IMR-90 (cell line): Measurements from ENCODE around the gene LCMT2. TPM values are rescaled to one million over a fixed set of nuclear protein-coding genes. Genes with fewer than 3 reads are reported as not detected.
A peak's percentile ranks its signal among the peaks of the same experiment; 100 is the strongest.

Experiments
- ATAC-seq: fragments of 200-7000 bp; cut with Tn5 transposase; 2 replicates; pipeline ENCODE4 v1.9.1; 2020; ENCODE audit warnings: low read depth, mild to moderate bottlenecking, moderate library complexity
- BruUV-seq: library from RNA; stranded (reverse); fragments of 400-500 nt; replicated peaks from 2 replicates; lab custom pipeline; 2021; lab: Mats Ljungman, UMichigan
- CTCF ChIA-PET: fragments of 300-600 bp; formaldehyde crosslinking; extraction: SDS; loops from one replicate; lab custom pipeline; 2021; ENCODE audit warnings: antibody characterized with exemption; lab: Yijun Ruan, JAX
- POLR2A ChIA-PET: fragments of 300-600 bp; sonication (Branson Sonifier 250); formaldehyde crosslinking; loops from one replicate; lab custom pipeline; 2022; ENCODE audit warnings: antibody characterized with exemption; ENCODE audit not compliant: unreplicated experiment; lab: Charles Lee
- DNase-seq: peaks from one replicate; pipeline ENCODE4 v3.0.0; 2013
- H2AFZ ChIP-seq: replicated peaks from 2 replicates; pipeline ENCODE3; 2013; ENCODE audit warnings: low read length, mild to moderate bottlenecking; ENCODE audit not compliant: poor library complexity
- H2AK5ac ChIP-seq: 2 replicates; pipeline ENCODE4 v1.6.1; 2013; ENCODE audit warnings: low read depth, low read length, inconsistent platforms
- H2AK9ac ChIP-seq: replicated peaks from 2 replicates; pipeline ENCODE3; 2013; ENCODE audit warnings: mild to moderate bottlenecking, low read depth, low read length, moderate library complexity; ENCODE audit not compliant: poor library complexity
- H2BK120ac ChIP-seq: 2 replicates; pipeline ENCODE4 v1.6.1; 2013; ENCODE audit warnings: low read depth, low read length, inconsistent platforms
- H2BK15ac ChIP-seq: 3 replicates; pipeline ENCODE4 v1.6.1; 2013; ENCODE audit warnings: low read depth, low read length, inconsistent platforms
- H2BK20ac ChIP-seq: 2 replicates; pipeline ENCODE4 v1.6.1; 2013; ENCODE audit warnings: low read depth, mild to moderate bottlenecking, inconsistent platforms, low read length, moderate library complexity
- H2BK5ac ChIP-seq: 2 replicates; pipeline ENCODE4 v1.6.1; 2013; ENCODE audit warnings: mild to moderate bottlenecking, low read depth, low read length, inconsistent platforms; ENCODE audit not compliant: poor library complexity, severe bottlenecking
- H3K14ac ChIP-seq: replicated peaks from 2 replicates; pipeline ENCODE4 v1.6.1; 2013; ENCODE audit warnings: low read depth, low read length, inconsistent platforms
- H3K18ac ChIP-seq: 2 replicates; pipeline ENCODE4 v1.6.1; 2013; ENCODE audit warnings: low read depth, low read length, control low read depth
- H3K23ac ChIP-seq: 2 replicates; pipeline ENCODE4 v1.6.1; 2013; ENCODE audit warnings: low read depth, low read length, inconsistent platforms
- H3K27ac ChIP-seq: 2 replicates; pipeline ENCODE4 v1.5.1; 2013; ENCODE audit warnings: mild to moderate bottlenecking, control low read depth, low read length; ENCODE audit not compliant: insufficient read depth
- H3K27me3 ChIP-seq: 2 replicates; pipeline ENCODE4 v1.6.1; 2013; ENCODE audit warnings: low read length; ENCODE audit not compliant: control insufficient read depth, insufficient read depth
- H3K36me3 ChIP-seq: 2 replicates; pipeline ENCODE4 v1.6.1; 2013; ENCODE audit warnings: low read length, mixed read lengths; ENCODE audit not compliant: control insufficient read depth, insufficient read depth
- H3K4ac ChIP-seq: 2 replicates; pipeline ENCODE4 v1.6.1; 2013; ENCODE audit warnings: low read depth, low read length, inconsistent platforms
- H3K4me1 ChIP-seq: 2 replicates; pipeline ENCODE4 v1.6.1; 2013; ENCODE audit warnings: low read length, mixed read lengths; ENCODE audit not compliant: control insufficient read depth, insufficient read depth
- H3K4me2 ChIP-seq: 2 replicates; pipeline ENCODE4 v1.6.1; 2013; ENCODE audit warnings: low read depth, mild to moderate bottlenecking, control low read depth, low read length, moderate library complexity
- H3K4me3 ChIP-seq: 2 replicates; pipeline ENCODE4 v1.5.1; 2013; ENCODE audit warnings: low read depth, mild to moderate bottlenecking, control low read depth, low read length, moderate library complexity; ENCODE audit not compliant: insufficient read depth
- H3K56ac ChIP-seq: 2 replicates; pipeline ENCODE4 v1.6.1; 2013; ENCODE audit warnings: low read length, inconsistent platforms; ENCODE audit not compliant: insufficient read depth; ENCODE audit errors: extremely low read depth
- H3K79me1 ChIP-seq, 2 experiments: 2 replicates each; pipeline ENCODE4 v1.6.1; 2013; ENCODE audit warnings: low read length in 2 of 2, inconsistent platforms in 1 of 2, low read depth in 1 of 2
- H3K9ac ChIP-seq: 2 replicates; pipeline ENCODE4 v1.6.1; 2013; ENCODE audit warnings: low read depth, low read length, control low read depth
- H3K9me1 ChIP-seq: 2 replicates; pipeline ENCODE4 v1.6.1; 2013; ENCODE audit warnings: low read length, inconsistent platforms; ENCODE audit not compliant: insufficient read depth
- H3K9me3 ChIP-seq: 2 replicates; pipeline ENCODE4 v1.6.1; 2013; ENCODE audit warnings: low read length; ENCODE audit not compliant: control insufficient read depth, insufficient read depth
- H4K20me1 ChIP-seq: 2 replicates; pipeline ENCODE4 v1.6.1; 2013; ENCODE audit warnings: low read length, inconsistent platforms; ENCODE audit not compliant: insufficient read depth
- H4K5ac ChIP-seq: 2 replicates; pipeline ENCODE4 v1.6.1; 2013; ENCODE audit warnings: mild to moderate bottlenecking, low read depth, low read length, control low read depth
- H4K8ac ChIP-seq, 2 experiments: 2 replicates each; pipeline ENCODE4 v1.6.1; 2013; ENCODE audit warnings: low read depth in 2 of 2, low read length in 2 of 2, control low read depth in 1 of 2, inconsistent platforms in 1 of 2
- H4K91ac ChIP-seq: 2 replicates; pipeline ENCODE4 v1.6.1; 2013; ENCODE audit warnings: low read depth, low read length, inconsistent platforms; ENCODE audit not compliant: insufficient read depth
- CTCF ChIP-seq: conservative IDR thresholded peaks from 2 replicates; pipeline ENCODE4 v1.5.1; 2012; ENCODE audit warnings: mild to moderate bottlenecking, low read depth, low read length, improper control_type of control experiment
- FOS ChIP-seq: fragments of 150-350 bp; IDR thresholded peaks from 2 replicates; pipeline ENCODE4 v1.6.1; 2016; ENCODE audit warnings: low read depth, low read length
- MXI1 ChIP-seq: IDR thresholded peaks from 2 replicates; pipeline ENCODE4 v1.6.1; 2012; ENCODE audit warnings: low read depth, mild to moderate bottlenecking, low read length, moderate library complexity, borderline replicate concordance
- RCOR1 ChIP-seq: IDR thresholded peaks from 2 replicates; pipeline ENCODE4 v1.6.1; 2012; ENCODE audit warnings: mild to moderate bottlenecking, low read length, improper control_type of control experiment; ENCODE audit not compliant: insufficient replicate concordance
- WGBS, 2 experiments: methylation state at CpG; one replicate each; pipeline versions ENCODE4 v1.1.5 to v1.1.7; 2013; ENCODE audit warnings: missing lambda C conversion rate in 2 of 2; ENCODE audit not compliant: insufficient read length in 1 of 2; ENCODE audit errors: extremely low coverage in 2 of 2; 5-methylcytosine and 5-hydroxymethylcytosine counted together
- dilution Hi-C: fragments of 300-500 bp; cut with HindIII; formaldehyde crosslinking; loops from one replicate; pipeline ENCODE4 v1.14.3; 2018; ENCODE audit warnings: low sequenced_read_pairs; ENCODE audit not compliant: unreplicated experiment
- in situ Hi-C: fragments of 300-500 bp; cut with MboI; formaldehyde crosslinking; loops from 3 replicates; pipeline ENCODE4 v1.14.3; 2019; ENCODE audit warnings: low sequenced_read_pairs, inconsistent platforms, mixed read lengths
- intact Hi-C: fragments of 100-400 bp; cut with micrococcal nuclease; formaldehyde crosslinking; loops from 2 replicates; pipeline ENCODE4 v1.10.0; 2022
- polyA plus RNA-seq, 3 experiments: library from polyadenylated mRNA; depleted of rRNA; stranded (reverse); fragments of >200 nt; gene quantifications; 2 replicates each; pipeline ENCODE4 v1.2.3, GENCODE V29; 2012; ENCODE audit warnings: low replicate concordance in 1 of 3
- total RNA-seq: library from RNA; depleted of rRNA; stranded (reverse); fragments of >200 nt; gene quantifications from 2 replicates; pipeline ENCODE4 v1.2.3, GENCODE V29; 2012

Gene LCMT2
- total and polyA plus RNA-seq, 2 of the 4 experiments (the other 2 are of a cell fraction), result 5.8 to 12.2 TPM

GRCh38 chr15:43293432-43293831 lies 36.9 kb downstream of the LCMT2 start:
- dilution Hi-C loops, result no loop called here
- H2BK15ac ChIP-seq, result no peak overlapping the region
- no peaks in the 10 kb centered on the region for H4K20me1 ChIP-seq
- peaks cover 4% of the 10 kb centered on the region; the same call in 1 of the 2 replicates for H3K4me1 ChIP-seq
- H3K36me3 ChIP-seq, result no peaks in the 10 kb centered on the region
- DNase-seq (no peak), ATAC-seq (no peak)
- H3K27me3 ChIP-seq, result peaks cover 40% of the 10 kb centered on the region
- no peak overlapping the region for H4K8ac ChIP-seq
- H2AFZ ChIP-seq, result peak overlapping the region; percentile 79
- POLR2A ChIA-PET, result no interaction called here
- H3K14ac ChIP-seq, result no peak overlapping the region
- H2AK5ac ChIP-seq, result no peak overlapping the region
- BruUV-seq, result no TSS peak
- no peak overlapping the region for H2AK9ac ChIP-seq
- CTCF ChIA-PET, result no interaction called here
- TF ChIP-seq CTCF, result no peak
- TF ChIP-seq FOS, result no peak
- TF ChIP-seq MXI1, result no peak
- no peak for TF ChIP-seq RCOR1
- in situ Hi-C loops, result no loop called here
- no peak overlapping the region for H3K4me3 ChIP-seq
- no peaks in the 10 kb centered on the region for H3K79me1 ChIP-seq
- no CpG with 5 or more reads among the region's 24 CpGs for WGBS, 2 experiments
- no peak overlapping the region for H3K27ac ChIP-seq
- H3K56ac ChIP-seq, result no peak overlapping the region
- H3K9me3 ChIP-seq, result no peaks in the 10 kb centered on the region
- H2BK5ac ChIP-seq, result no peak overlapping the region
- H3K18ac ChIP-seq, result no peak overlapping the region
- H4K91ac ChIP-seq, result no peak overlapping the region
- H2BK20ac ChIP-seq, result no peak overlapping the region
- no peak overlapping the region for H3K4me2 ChIP-seq
- H3K23ac ChIP-seq, result no peak overlapping the region
- H4K5ac ChIP-seq, result no peak overlapping the region
- H2BK120ac ChIP-seq, result no peak overlapping the region
- H3K9ac ChIP-seq, result no peak overlapping the region
- intact Hi-C loops, result no loop called here
- H3K9me1 ChIP-seq, result no peaks in the 10 kb centered on the region
- H3K4ac ChIP-seq, result no peak overlapping the region
